Fibroblast of the aortic adventitia (primary cell): Measurements from ENCODE around the gene GNG4. TPM values are rescaled to one million over a fixed set of nuclear protein-coding genes. Genes with fewer than 3 reads are reported as not detected.
"Not testable (repeated sequence)": the region's sequence is repeated elsewhere in the genome, so short reads cannot be mapped to it uniquely, and the experiment has no call there.

ENCODE experiments used
- DNase-seq: peaks from one replicate; pipeline ENCODE4 v3.0.0-alpha.2; 2010; ENCODE audit warnings: low read depth
- H3K4me3 ChIP-seq: 2 replicates; pipeline ENCODE4 v1.5.1; 2011; ENCODE audit warnings: low read depth, mild to moderate bottlenecking, control low read depth, low read length, moderate library complexity
- CTCF ChIP-seq: IDR thresholded peaks from 2 replicates; pipeline ENCODE4 v1.5.1; 2011; ENCODE audit warnings: mild to moderate bottlenecking, low read length, control low read depth, inconsistent platforms; ENCODE audit not compliant: insufficient read depth
- total RNA-seq: library from RNA; depleted of rRNA; stranded (reverse); fragments of >200 nt; gene quantifications from 2 replicates; pipeline ENCODE4 v1.2.3, GENCODE V29; 2012; ENCODE audit warnings: low replicate concordance

Gene GNG4
- total RNA-seq, 1 donor: not detected

GRCh38 chr1:235584973-235585372 lies 64.6 kb downstream of the GNG4 start:
- no peak overlapping the region for H3K4me3 ChIP-seq
- TF ChIP-seq CTCF: no peak
- DNase-seq: no peak

GRCh38 chr1:235583511-235584001 lies 66.0 kb downstream of the GNG4 start:
- H3K4me3 ChIP-seq: no peak overlapping the region
- DNase-seq: peak; percentile 11
- TF ChIP-seq CTCF: peak; percentile 16

- DNase-seq: no peak
- H3K4me3 ChIP-seq: no peak overlapping the region
- no peak for TF ChIP-seq CTCF
These were observed 67.5 kb downstream of the GNG4 start for GRCh38 chr1:235582130-235582529.

GRCh38 chr1:235579891-235580290 lies 69.7 kb downstream of the GNG4 start:
- TF ChIP-seq CTCF: no peak
- no peak for DNase-seq
- H3K4me3 ChIP-seq: no peak overlapping the region

DNA sequence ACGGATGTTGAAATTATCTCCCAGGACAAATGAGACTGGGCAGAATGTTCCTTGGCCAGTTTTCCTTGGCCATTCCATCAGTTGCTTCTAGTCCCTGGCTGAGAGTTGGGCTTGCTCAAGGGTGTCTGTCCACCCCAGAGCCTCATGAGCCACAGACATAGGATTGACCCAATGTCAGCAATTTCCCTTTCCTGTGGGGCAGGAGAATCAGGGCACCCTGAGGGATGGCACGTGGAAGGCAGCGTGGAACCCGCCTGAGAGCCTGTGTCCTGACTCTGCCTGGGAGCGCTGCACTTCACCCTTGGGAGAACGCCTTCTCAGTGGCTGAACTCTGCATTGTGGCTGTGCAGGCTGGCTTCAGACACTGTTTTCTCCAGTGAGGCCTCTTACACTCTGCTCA lies 74.0 kb downstream of the GNG4 start:
- no peak for TF ChIP-seq CTCF
- DNase-seq: no peak
- no peak overlapping the region for H3K4me3 ChIP-seq

DNA sequence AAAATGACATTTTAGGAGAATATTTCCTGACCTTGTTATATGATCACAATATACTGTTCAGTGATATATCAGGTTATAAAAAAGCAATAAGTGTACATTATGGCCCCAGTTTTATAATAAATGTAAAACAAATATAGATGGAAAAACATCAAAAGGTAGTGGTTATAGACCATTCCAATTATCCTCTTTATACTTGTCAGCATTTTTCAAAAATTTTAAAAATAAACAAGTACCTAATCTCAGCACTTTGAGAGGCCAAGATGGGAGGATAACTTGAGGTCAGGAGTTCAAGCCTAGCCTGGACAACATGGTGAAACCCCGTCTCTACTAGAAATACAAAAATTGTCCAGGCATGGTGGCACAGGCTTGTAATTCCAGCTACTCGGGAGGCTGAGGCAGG lies 75.7 kb downstream of the GNG4 start:
- H3K4me3 ChIP-seq: no peak overlapping the region
- no peak for DNase-seq
- no peak for TF ChIP-seq CTCF

- DNase-seq, H3K4me3 ChIP-seq: not testable (repeated sequence)
These were observed 76.6 kb downstream of the GNG4 start for GRCh38 chr1:235572971-235573370.
